Astrocyte of the cerebellum (primary cell): ENCODE results near the gene TFDP1.

Source experiments
- DNase-seq: peaks from one replicate; pipeline ENCODE4 v3.0.0-alpha.2; 2011; ENCODE audit warnings: low read depth
- H3K4me3 ChIP-seq: 2 replicates; pipeline ENCODE4 v1.5.1; 2011; ENCODE audit warnings: mild to moderate bottlenecking, low read depth, low read length, moderate library complexity
- CTCF ChIP-seq: IDR thresholded peaks from 2 replicates; pipeline ENCODE4 v1.5.1; 2012; ENCODE audit warnings: low read length, low read depth, moderate library complexity, mild to moderate bottlenecking; ENCODE audit errors: missing control alignments
- in situ Hi-C: cut with HindIII; loops from 2 replicates; pipeline ENCODE4 v1.10.0; 2017; ENCODE audit warnings: low sequenced_read_pairs

TFDP1 gene

GRCh38 chr13:113545455-113545930 is 39.1 kb upstream of the TFDP1 start:
- no peak overlapping the region for H3K4me3 ChIP-seq
- DNase-seq: no peak
- in situ Hi-C loops: no loop called here
- TF ChIP-seq CTCF: no peak

GRCh38 chr13:113545931-113546516 is 38.5 kb upstream of the TFDP1 start:
- DNase-seq: no peak
- H3K4me3 ChIP-seq: no peak overlapping the region
- no peak for TF ChIP-seq CTCF
- in situ Hi-C loops: no loop called here

- in situ Hi-C loops: no loop called here
- H3K4me3 ChIP-seq: no peak overlapping the region
- TF ChIP-seq CTCF: no peak
- no peak for DNase-seq
These were observed 37.8 kb upstream of the TFDP1 start for GRCh38 chr13:113546571-113547237.

- H3K4me3 ChIP-seq: no peak overlapping the region
- DNase-seq: peak; percentile 28
- in situ Hi-C loops: no loop called here
- TF ChIP-seq CTCF: no peak
These were observed 37.1 kb upstream of the TFDP1 start for GRCh38 chr13:113547238-113547971.

- peak; percentile 2 for TF ChIP-seq CTCF
- in situ Hi-C loops: no loop called here
- DNase-seq: peak; percentile 69
- H3K4me3 ChIP-seq: peak overlapping the region; percentile 21
These were observed 36.3 kb upstream of the TFDP1 start for GRCh38 chr13:113548171-113548641.

- in situ Hi-C loops: no loop called here
- no peak for TF ChIP-seq CTCF
- DNase-seq: no peak
- no peak overlapping the region for H3K4me3 ChIP-seq
These were observed 35.6 kb upstream of the TFDP1 start for GRCh38 chr13:113548778-113549621.
